HEK293T (cell line): ENCODE results near the gene FAU.
"Not testable (repeated sequence)": the region's sequence is repeated elsewhere in the genome, so short reads cannot be mapped to it uniquely, and the experiment has no call there.

Experiments used
- CTCF ChIA-PET: fragments of 350-600 bp; formaldehyde crosslinking; extraction: SDS; loops from one replicate; lab custom pipeline; 2021; ENCODE audit warnings: antibody characterized with exemption, inconsistent platforms; lab: Yijun Ruan, JAX
- POLR2A ChIA-PET: fragments of 350-600 bp; formaldehyde crosslinking; extraction: SDS; loops from one replicate; lab custom pipeline; 2020; ENCODE audit warnings: antibody characterized with exemption, inconsistent platforms; lab: Yijun Ruan, JAX
- DNase-seq: peaks from one replicate; pipeline ENCODE4 v3.0.0; 2012; ENCODE audit warnings: mixed read lengths; ENCODE audit errors: extremely low spot score
- ARNT ChIP-seq: fragments of 450-650 bp; IDR thresholded peaks from 2 replicates; pipeline ENCODE4 v1.6.1; 2017; ENCODE audit warnings: mild to moderate bottlenecking
- BHLHE40 ChIP-seq: fragments of 450-650 bp; IDR thresholded peaks from 2 replicates; pipeline ENCODE4 v1.6.1; 2016; ENCODE audit warnings: mild to moderate bottlenecking, moderate library complexity, borderline replicate concordance
- CTBP1 ChIP-seq: fragments of 450-650 bp; IDR thresholded peaks from 2 replicates; pipeline ENCODE4 v1.6.1; 2016; ENCODE audit warnings: borderline replicate concordance
- ELF4 ChIP-seq: fragments of 450-650 bp; IDR thresholded peaks from 2 replicates; pipeline ENCODE4 v1.6.1; 2017; ENCODE audit warnings: antibody characterized with exemption
- FOXA1 ChIP-seq: fragments of 450-650 bp; IDR thresholded peaks from 2 replicates; pipeline ENCODE4 v1.6.1; 2016; ENCODE audit warnings: mild to moderate bottlenecking
- FOXK2 ChIP-seq: fragments of 450-650 bp; IDR thresholded peaks from 2 replicates; pipeline ENCODE4 v1.6.1; 2016; ENCODE audit warnings: mild to moderate bottlenecking
- FOXM1 ChIP-seq: fragments of 450-650 bp; IDR thresholded peaks from 2 replicates; pipeline ENCODE4 v1.6.1; 2017; ENCODE audit warnings: mild to moderate bottlenecking, borderline replicate concordance
- HDGF ChIP-seq: fragments of 450-650 bp; IDR thresholded peaks from 2 replicates; pipeline ENCODE4 v1.6.1; 2017; ENCODE audit warnings: antibody characterized with exemption, borderline replicate concordance
- L3MBTL2 ChIP-seq: fragments of 450-650 bp; conservative IDR thresholded peaks from 2 replicates; pipeline ENCODE4 v1.6.1; 2016; ENCODE audit warnings: mild to moderate bottlenecking
- LEF1 ChIP-seq: fragments of 450-650 bp; IDR thresholded peaks from 2 replicates; pipeline ENCODE4 v1.6.1; 2017; ENCODE audit warnings: mild to moderate bottlenecking, borderline replicate concordance
- NFRKB ChIP-seq: fragments of 450-650 bp; IDR thresholded peaks from 2 replicates; pipeline ENCODE4 v1.6.1; 2016; ENCODE audit warnings: mild to moderate bottlenecking, moderate library complexity
- SP1 ChIP-seq: fragments of 450-650 bp; IDR thresholded peaks from 2 replicates; pipeline ENCODE4 v1.6.1; 2017
- SUZ12 ChIP-seq: fragments of 450-650 bp; IDR thresholded peaks from 2 replicates; pipeline ENCODE4 v1.6.1; 2016; ENCODE audit warnings: mild to moderate bottlenecking
- TARDBP ChIP-seq: fragments of 450-650 bp; IDR thresholded peaks from 2 replicates; pipeline ENCODE4 v1.6.1; 2016
- ZNF384 ChIP-seq: fragments of 450-650 bp; IDR thresholded peaks from 2 replicates; pipeline ENCODE4 v1.6.1; 2016
- TF ChIP-seq, protein P1 (sequence below): fragments of 450-650 bp; IDR thresholded peaks from 2 replicates; pipeline ENCODE4 v1.6.1; 2016

Gene FAU

DNA sequence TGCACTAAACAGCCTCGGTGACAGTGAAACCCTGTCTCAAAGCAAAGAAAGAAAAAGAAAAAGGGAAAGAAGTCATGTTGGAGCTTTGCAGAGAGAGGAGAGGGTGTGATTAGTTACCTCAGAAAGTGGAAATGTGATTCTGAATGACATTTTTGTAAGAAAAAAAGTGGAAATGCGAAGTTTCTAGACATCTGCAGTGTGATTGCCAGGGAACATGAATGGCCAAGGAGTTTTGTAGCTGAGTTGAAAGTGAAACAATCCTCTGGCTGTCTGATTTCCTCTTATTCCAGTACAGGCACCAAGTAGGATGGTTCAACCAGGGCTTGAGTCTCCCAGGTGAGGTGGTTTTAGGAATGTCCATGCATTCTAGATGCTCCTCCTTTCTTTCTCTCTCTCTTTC, 30.2 kb upstream of the FAU start:
- DNase-seq: no peak
- ChIA-PET POLR2A (interaction anchor here (1.2 kb wide), 1 partner anchor 17 kb away, joined by 4 read pairs; no protein-coding TSS in a partner anchor), CTCF (no interaction called here)
- TF ChIP-seq FOXA1: no peak
- no peak for TF ChIP-seq TARDBP
- TF ChIP-seq ELF4: no peak
- TF ChIP-seq CTBP1: no peak
- TF ChIP-seq ZNF384: no peak
- TF ChIP-seq SUZ12: no peak
- TF ChIP-seq LEF1: no peak
- TF ChIP-seq ARNT: no peak
- no peak for TF ChIP-seq FOXM1
- no peak for TF ChIP-seq BHLHE40
- TF ChIP-seq L3MBTL2: no peak
- TF ChIP-seq FOXK2: no peak
- no peak for TF ChIP-seq NFRKB
- no peak for TF ChIP-seq SP1
- TF ChIP-seq, protein P1, sequence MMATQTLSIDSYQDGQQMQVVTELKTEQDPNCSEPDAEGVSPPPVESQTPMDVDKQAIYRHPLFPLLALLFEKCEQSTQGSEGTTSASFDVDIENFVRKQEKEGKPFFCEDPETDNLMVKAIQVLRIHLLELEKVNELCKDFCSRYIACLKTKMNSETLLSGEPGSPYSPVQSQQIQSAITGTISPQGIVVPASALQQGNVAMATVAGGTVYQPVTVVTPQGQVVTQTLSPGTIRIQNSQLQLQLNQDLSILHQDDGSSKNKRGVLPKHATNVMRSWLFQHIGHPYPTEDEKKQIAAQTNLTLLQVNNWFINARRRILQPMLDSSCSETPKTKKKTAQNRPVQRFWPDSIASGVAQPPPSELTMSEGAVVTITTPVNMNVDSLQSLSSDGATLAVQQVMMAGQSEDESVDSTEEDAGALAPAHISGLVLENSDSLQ: no peak
- TF ChIP-seq HDGF: no peak

DNA sequence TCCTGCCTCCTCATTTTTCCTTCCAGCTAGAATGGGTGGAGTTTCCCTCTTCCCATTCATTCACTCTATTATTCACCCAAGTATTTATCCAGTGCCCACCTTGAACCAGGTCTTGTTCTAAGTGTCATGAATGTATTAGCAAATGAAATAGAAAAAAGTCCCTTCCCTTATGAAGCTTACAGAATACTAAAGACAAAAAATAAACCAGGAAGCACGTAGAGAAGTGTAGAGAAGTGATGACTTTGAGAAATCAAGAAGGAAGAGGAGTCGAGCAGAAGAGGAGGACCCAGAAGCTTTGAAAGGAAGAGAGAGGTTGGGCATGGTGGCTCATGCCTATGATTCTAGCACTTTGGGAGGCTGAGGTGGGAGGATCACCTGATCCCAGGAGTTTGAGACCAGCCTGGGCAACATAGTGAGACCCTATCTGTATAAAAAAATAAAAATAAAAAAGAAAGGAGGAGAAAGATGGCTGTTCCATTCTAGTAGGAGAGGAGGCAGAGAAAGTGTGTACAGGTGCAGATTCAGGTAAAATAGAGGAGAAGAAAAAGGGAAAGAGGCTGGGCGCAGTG, 29.5 kb upstream of the FAU start:
- TF ChIP-seq, protein P1: no peak
- TF ChIP-seq ARNT (no peak), SP1 (no peak), FOXM1 (no peak), HDGF (no peak), LEF1 (no peak), ELF4 (no peak), FOXA1 (no peak), L3MBTL2 (no peak)
- CTCF ChIA-PET: no interaction called here
- no peak for DNase-seq
- POLR2A ChIA-PET: no interaction called here

DNA sequence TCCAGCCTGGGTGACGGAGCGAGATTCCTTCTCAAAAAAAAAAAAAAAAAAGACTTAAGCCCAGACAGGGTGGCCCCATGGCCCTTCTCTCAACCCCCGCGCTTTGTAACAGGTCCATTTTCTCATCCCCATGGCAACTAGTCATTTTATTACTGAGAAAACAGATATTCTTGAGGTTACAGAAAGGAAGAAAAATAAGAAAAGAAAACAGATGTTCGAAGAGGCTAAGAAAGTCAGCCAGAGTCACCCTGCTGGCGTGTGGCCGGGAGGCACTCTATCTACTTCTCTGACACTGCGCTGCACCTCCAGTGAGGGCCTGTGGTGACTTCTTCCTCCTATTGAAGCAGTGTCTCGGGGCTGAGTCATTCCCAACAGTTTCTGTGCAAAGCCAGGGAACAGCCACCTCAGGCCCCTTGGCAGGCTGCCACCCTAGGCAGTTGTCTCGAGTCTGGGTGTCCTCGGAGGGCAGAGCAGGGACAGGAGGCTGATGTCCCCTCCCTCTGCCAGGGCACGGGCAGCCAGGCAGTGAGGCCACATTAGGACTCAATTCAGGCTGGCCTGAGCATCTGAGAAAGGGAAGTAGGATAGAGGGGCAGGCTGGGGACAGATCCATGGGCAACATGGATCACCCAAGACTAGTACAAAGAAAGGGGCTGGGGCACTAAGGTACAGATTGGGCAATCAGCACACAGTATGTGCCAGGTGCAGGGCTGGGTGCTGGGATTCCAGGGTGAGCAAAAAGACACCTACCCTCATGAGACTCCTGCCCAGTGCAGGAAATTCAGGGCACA, 28.8 kb upstream of the FAU start:
- CTCF ChIA-PET: no interaction called here

DNA sequence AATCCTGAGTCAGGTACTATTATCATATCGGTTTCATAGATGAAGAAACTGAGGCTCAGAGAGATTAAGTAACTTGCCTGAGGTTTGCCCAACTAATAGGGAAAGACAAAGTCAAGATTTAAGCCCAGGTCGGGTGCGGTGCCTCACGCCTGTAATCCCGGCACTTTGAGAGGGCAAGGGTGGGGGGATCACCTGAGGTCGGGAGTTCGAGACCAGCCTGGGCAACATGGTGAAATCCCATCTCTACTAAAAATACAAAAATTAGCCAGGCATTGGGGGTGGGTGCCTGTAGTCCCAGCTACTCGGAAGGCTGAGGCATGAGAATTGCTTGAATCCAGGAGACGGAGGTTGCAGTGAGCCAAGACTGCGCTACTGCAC, 28.2 kb upstream of the FAU start:
- CTCF ChIA-PET, DNase-seq: not testable (repeated sequence)
- POLR2A ChIA-PET: interaction anchor here (7.6 kb wide), 1 partner anchor 14 kb away, joined by 52 read pairs; the partner anchor contains the start of gene SYVN1

More for the DNA sequence above, 28.8 kb upstream of the FAU start:
- POLR2A ChIA-PET: interaction anchor here (7.6 kb wide), 1 partner anchor 15 kb away, joined by 52 read pairs; the partner anchor contains the start of gene SYVN1
- TF ChIP-seq TARDBP (no peak), LEF1 (no peak), FOXM1 (no peak), FOXK2 (no peak), ZNF384 (no peak), FOXA1 (no peak), HDGF (no peak), NFRKB (no peak), L3MBTL2 (no peak), SP1 (no peak), CTBP1 (no peak), SUZ12 (no peak), BHLHE40 (no peak), ELF4 (no peak), ARNT (no peak)
- TF ChIP-seq, protein P1: no peak
- peak; percentile 18 for DNase-seq

DNA sequence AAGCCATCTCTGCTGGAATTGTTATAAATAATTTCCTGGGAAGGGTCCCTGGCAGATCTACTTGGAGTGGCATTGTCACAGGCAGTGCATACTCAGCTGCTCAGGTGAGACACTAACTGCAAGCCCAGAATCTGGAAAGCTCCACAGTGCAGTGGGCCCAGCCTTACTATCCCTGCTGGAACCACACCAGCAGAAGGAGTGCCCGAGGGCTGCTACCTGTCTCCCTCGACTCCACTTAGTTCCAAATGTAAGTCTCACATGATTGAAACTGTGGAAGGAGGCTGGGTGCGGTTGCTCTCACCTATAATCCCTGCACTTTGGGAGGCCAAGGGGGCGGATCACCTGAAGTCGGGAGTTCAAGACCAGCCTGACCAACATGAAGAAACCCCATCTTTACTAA, 26.7 kb upstream of the FAU start:
- POLR2A ChIA-PET: interaction anchor here (7.6 kb wide), 1 partner anchor 13 kb away, joined by 52 read pairs; the partner anchor contains the start of gene SYVN1

More for the DNA sequence above, 26.7 kb upstream of the FAU start:
- TF ChIP-seq FOXM1: no peak
- no peak for TF ChIP-seq CTBP1
- TF ChIP-seq SP1: no peak
- no peak for TF ChIP-seq BHLHE40
- no peak for TF ChIP-seq ARNT
- TF ChIP-seq SUZ12: no peak
- DNase-seq: no peak
- CTCF ChIA-PET: interaction anchor here (0.5 kb wide), 1 partner anchor 9 kb away, joined by 3 read pairs; no protein-coding TSS in a partner anchor
